Embryonic facial prominence (tissue), 1 donor: ENCODE measurements around the gene CYP26C1.

Experiments used
- DNase-seq: peaks from one replicate; pipeline ENCODE4 v3.0.0-alpha.2; 2016; ENCODE audit errors: extremely low spot score

CYP26C1 gene

GRCh38 chr10:93063977-93064660, 3.5 kb downstream of the CYP26C1 start:
- DNase-seq: no peak

DNA sequence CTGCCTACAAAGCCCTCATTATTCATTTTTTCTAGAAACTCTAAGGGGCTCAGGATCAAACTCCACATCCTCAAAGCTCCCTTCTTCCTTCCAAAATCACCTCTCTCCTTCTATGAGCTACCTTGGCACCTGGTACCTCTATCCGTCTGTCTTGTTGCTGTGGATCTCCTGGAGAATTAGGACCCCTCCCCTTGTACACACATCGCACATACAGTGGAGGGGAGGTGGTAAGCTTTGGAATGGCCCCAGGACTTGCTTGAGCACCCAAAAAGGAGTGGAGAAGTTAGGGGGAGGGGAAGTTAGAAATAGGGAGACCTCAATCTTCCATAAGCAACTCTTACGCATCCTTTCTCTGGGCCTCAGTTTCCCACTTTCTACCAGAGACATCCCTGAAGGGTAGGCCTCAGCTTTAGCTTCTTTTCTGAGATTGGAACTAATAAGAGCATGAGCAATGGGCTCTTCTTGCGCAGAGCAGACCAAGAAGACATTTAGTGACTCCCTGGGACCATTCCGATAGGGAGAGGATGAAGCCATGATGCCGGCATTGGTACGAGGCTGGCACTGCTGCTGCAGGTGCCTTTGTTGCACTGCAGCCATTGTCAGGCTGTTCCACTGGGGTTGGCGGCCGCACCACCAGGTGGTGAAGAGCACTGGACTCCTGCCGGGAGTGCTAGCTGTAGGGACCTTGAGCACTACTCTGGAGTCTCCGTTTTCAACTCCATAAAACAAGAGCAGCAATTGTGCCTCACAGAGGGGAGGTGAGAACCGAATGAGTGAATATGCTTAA, 4.5 kb downstream of the CYP26C1 start:
- no peak for DNase-seq

- DNase-seq: no peak
Measured at GRCh38 chr10:93065675-93066543, 5.3 kb downstream of the CYP26C1 start.

- no peak for DNase-seq
Measured at GRCh38 chr10:93066544-93066913, 5.9 kb downstream of the CYP26C1 start.

- no peak for DNase-seq
Measured at GRCh38 chr10:93067443-93068365, 7.1 kb downstream of the CYP26C1 start.

DNA sequence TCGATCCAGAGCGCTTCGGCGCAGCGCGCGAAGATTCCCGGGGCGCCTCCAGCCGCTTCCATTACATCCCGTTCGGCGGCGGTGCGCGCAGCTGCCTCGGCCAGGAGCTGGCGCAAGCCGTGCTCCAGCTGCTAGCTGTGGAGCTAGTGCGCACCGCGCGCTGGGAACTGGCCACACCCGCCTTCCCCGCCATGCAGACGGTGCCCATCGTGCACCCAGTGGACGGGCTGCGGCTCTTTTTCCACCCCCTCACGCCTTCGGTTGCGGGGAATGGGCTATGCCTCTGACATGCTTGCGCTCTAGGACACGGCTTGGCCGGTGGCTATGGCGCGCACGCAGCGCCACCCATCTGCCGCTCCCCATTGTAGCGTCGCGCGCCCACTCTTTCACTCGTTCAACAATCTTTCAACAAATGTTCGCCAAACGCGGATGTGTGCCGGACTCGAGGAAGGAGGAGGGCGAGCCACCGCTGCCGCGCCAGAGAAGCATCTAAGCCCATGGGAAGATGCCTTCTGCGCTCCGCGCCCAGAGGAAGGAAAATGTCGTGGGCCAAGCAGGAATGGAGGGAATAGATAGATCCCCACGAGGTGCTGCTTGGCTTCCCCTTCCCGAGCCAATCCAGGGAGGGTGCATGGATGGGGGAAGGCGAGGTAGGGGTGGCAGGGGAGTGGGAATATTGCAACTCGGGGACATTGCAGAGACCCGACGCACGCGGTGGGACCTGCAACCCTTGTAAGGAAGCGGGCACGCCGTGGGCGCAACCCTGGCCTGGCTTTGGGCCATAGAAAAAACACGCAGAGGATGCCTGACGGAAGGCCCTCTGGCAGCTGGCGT, 8.0 kb downstream of the CYP26C1 start:
- DNase-seq: no peak

GRCh38 chr10:93069245-93069561, 8.6 kb downstream of the CYP26C1 start:
- DNase-seq: no peak

DNA sequence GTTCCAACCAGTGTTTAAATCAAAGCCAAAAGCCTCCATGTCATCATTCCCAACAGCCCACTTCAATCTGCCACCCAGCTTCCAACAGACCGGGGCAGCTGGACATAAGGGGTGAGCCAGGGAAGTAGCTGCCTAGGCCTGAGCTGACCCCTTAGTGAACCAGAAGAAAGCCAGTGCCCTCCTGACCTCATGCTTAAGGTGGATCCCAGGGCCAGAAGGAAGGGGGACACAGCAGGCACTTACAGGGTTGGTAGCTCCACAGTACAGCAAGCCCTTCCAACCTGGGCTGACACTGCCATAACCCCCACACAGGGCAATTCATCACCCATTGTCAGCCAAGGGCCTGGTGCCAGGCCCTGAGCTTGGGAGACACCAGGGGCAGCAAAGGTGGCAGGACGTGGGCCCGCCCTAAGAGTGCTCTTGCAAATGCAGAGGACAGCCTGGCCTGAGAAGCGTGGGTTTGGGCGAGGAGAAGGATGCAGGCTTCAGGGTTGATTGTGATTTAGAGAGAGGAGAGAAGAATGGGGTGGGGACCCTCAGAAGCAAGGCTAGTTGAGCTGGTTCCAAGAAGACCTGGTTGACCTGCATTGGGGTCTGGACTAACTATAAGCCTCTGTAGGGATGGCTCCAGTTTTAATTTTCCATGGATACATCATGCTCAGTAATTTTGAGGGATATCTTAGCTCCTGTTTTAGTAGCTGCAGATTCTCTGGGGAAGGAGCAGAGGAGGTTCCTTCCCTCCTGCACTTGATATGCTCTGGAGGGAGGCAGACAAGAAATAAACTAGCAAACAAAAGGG, 10.0 kb downstream of the CYP26C1 start:
- no peak for DNase-seq

DNA sequence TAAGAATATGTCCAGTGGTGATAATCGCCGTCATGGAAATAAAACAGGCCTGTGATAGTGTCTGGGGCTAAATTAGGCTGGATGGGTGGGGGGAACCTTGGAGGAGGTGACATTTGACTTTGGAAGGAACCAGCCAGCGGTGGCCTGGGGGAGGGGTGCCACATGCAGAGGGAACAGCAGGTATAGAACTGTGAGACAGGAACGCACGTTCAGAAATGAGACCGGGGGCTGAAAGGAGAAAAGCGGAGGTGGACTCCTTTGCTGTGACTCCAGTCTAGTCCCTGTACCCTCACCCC, 10.5 kb downstream of the CYP26C1 start:
- DNase-seq: no peak

DNA sequence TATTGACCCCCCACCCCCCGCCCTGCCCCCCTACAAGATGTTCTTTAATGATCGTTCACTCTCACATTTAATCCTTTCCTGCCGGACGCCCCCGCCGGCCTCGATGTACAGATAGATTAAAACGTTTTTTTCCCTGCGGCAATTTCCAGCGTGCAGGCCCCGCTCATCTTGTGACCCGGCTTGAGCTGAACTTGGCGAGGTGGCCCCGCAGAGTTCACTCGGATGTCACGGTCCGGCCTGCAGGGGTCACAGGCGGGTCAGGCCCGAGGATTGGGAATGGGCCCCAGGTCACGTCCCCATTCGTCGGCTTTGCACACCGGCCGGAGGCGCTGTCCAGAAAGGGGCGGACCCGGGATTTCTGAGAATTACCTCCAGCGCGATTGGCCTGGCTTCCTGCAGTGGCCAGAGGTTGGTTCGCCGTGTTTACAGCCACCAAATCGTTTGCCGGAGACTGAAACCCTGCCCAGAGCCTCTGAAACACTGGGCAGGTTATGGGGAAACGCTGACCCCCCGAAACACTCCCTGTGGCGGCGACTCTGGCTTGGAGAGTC, 11.2 kb downstream of the CYP26C1 start:
- DNase-seq: no peak

- no peak for DNase-seq
Measured at GRCh38 chr10:93072225-93072712, 11.7 kb downstream of the CYP26C1 start.

DNA sequence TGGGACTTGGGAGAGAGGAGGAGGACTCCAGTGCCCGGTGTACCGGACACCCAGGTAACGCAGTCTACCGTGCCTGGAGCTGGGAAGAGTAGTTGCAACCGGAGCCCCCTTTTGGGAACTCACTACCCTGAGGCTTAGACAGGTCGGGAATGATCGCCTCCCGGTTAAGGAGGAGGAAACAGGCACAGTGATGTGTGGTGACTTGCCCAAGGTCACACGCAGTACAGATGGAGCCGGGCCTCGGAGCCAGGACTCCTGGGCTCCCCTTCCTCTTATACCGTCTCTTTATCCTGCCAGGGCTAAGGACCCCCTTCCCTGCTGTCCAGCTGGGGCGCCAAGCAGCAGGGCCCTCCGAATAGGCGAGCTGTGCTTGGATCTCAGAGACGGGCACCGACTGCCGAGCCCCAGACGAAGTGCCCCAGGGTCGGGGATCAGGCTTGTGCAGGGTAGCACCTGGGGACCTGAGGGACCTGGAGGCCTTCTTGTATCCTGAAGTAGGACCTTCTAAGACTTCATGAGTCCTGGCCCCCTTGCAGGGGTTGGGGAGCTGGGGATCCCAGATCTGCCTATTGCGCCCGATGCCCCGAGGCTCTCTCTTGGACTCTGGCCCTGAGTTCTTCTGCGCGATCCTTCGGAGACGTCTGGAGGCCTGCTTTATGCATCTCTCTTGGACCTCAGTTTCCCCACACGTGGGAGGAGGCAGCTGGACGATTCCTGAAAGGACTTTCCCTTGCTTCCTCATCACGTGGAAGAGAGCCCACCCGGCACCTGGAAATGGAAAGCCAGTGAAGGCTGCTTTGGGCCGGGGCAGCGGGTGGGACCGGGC, 12.3 kb downstream of the CYP26C1 start:
- no peak for DNase-seq

GRCh38 chr10:93073539-93074146, 13.0 kb downstream of the CYP26C1 start, which contains the start of gene CYP26A1:
Gene CYP26A1 (plus strand): TSS chr10:93073893. CDS start chr10:93073935, 42 bp downstream.
- DNase-seq: no peak

DNA sequence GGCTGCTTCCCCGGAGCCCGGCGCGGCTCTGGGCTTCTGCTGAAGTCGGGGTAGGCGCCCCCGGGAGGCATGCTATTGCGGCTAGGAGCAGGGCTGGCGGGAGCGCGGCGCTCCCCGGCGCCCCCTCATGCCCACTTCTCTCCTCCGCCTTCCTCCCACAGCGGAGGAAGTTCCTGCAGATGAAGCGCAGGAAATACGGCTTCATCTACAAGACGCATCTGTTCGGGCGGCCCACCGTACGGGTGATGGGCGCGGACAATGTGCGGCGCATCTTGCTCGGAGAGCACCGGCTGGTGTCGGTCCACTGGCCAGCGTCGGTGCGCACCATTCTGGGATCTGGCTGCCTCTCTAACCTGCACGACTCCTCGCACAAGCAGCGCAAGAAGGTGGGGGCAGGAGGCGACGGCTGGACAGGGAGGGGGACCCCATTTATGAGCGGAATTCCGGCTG, 13.6 kb downstream of the CYP26C1 start:
- no peak for DNase-seq

- DNase-seq: no peak
Measured at GRCh38 chr10:93074597-93075368, 14.2 kb downstream of the CYP26C1 start.

- no peak for DNase-seq
Measured at GRCh38 chr10:93075369-93076221, 15.0 kb downstream of the CYP26C1 start.
